ENCODE results near the gene IQCM. TPM values are rescaled to one million over a fixed set of nuclear protein-coding genes. Genes with fewer than 3 reads are reported as not detected.
"Not testable (repeated sequence)": the region's sequence is repeated elsewhere in the genome, so short reads cannot be mapped to it uniquely, and the experiment has no call there.

IQCM gene
- total RNA-seq, 1 experiment from 2014 or later: 0.11 TPM

DNA sequence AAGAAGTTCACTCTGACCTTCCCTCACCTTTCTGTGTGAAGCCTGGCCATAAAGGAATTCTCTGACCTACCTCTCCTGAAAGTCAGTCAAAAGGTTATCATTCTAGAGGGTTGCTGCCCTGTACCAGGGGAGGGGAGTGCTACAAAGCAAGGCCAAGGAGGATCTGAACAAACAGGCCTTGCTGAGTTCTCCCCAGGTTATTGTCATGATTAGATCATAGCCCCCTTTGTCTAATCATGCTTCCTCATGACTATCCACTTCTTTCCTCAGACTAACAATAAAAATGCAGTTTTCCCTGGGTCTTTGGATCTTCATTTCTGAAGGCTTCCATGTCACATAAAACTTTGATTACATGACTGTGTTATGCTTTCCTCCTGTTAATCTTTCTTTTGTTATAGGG lies 472.0 kb downstream of the IQCM start:
- H3K27ac Mint-ChIP-seq: no peak overlapping the region
- ChIA-PET POLR2A (no interaction called here), CTCF (no interaction called here)
- H3K9me3 Mint-ChIP-seq: peaks cover 17% of the 10 kb centered on the region
- no peak overlapping the region for H3K4me3 Mint-ChIP-seq
- ATAC-seq: no peak
- TF ChIP-seq, protein P1, sequence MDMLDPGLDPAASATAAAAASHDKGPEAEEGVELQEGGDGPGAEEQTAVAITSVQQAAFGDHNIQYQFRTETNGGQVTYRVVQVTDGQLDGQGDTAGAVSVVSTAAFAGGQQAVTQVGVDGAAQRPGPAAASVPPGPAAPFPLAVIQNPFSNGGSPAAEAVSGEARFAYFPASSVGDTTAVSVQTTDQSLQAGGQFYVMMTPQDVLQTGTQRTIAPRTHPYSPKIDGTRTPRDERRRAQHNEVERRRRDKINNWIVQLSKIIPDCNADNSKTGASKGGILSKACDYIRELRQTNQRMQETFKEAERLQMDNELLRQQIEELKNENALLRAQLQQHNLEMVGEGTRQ (CRISPR knock-in tag; IDR thresholded peaks at IDR 0.05): no peak
- TF ChIP-seq TP53 (CRISPR knock-in tag; IDR thresholded peaks at IDR 0.05) (no peak), RELA (CRISPR knock-in tag; IDR thresholded peaks at IDR 0.05; ENCODE audit: borderline replicate concordance) (no peak), ZNF138 (CRISPR knock-in tag; conservative IDR thresholded peaks at IDR 0.05) (no peak), E2F1 (CRISPR knock-in tag; IDR thresholded peaks at IDR 0.05) (no peak), ZNF232 (CRISPR knock-in tag; IDR thresholded peaks at IDR 0.05) (no peak), CREB1 (CRISPR knock-in tag; IDR thresholded peaks at IDR 0.05) (no peak), ZNF317 (CRISPR knock-in tag; IDR thresholded peaks at IDR 0.05; ENCODE audit: borderline replicate concordance, low read depth) (no peak), ATF1 (CRISPR knock-in tag; IDR thresholded peaks at IDR 0.05) (no peak), PREB (CRISPR knock-in tag; IDR thresholded peaks at IDR 0.05; ENCODE audit: borderline replicate concordance) (no peak)
- TF ChIP-seq, protein P2, sequence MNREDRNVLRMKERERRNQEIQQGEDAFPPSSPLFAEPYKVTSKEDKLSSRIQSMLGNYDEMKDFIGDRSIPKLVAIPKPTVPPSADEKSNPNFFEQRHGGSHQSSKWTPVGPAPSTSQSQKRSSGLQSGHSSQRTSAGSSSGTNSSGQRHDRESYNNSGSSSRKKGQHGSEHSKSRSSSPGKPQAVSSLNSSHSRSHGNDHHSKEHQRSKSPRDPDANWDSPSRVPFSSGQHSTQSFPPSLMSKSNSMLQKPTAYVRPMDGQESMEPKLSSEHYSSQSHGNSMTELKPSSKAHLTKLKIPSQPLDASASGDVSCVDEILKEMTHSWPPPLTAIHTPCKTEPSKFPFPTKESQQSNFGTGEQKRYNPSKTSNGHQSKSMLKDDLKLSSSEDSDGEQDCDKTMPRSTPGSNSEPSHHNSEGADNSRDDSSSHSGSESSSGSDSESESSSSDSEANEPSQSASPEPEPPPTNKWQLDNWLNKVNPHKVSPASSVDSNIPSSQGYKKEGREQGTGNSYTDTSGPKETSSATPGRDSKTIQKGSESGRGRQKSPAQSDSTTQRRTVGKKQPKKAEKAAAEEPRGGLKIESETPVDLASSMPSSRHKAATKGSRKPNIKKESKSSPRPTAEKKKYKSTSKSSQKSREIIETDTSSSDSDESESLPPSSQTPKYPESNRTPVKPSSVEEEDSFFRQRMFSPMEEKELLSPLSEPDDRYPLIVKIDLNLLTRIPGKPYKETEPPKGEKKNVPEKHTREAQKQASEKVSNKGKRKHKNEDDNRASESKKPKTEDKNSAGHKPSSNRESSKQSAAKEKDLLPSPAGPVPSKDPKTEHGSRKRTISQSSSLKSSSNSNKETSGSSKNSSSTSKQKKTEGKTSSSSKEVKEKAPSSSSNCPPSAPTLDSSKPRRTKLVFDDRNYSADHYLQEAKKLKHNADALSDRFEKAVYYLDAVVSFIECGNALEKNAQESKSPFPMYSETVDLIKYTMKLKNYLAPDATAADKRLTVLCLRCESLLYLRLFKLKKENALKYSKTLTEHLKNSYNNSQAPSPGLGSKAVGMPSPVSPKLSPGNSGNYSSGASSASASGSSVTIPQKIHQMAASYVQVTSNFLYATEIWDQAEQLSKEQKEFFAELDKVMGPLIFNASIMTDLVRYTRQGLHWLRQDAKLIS (CRISPR knock-in tag; IDR thresholded peaks at IDR 0.05; ENCODE audit: borderline replicate concordance): no peak
- no peaks in the 10 kb centered on the region for H3K4me1 Mint-ChIP-seq
- no peak for DNase-seq (ENCODE audit: low spot score)
- no peaks in the 10 kb centered on the region for H3K36me3 Mint-ChIP-seq
- H3K27me3 Mint-ChIP-seq (ENCODE audit: low read depth): no peaks in the 10 kb centered on the region; the same call in 1 of the 2 replicates

DNA sequence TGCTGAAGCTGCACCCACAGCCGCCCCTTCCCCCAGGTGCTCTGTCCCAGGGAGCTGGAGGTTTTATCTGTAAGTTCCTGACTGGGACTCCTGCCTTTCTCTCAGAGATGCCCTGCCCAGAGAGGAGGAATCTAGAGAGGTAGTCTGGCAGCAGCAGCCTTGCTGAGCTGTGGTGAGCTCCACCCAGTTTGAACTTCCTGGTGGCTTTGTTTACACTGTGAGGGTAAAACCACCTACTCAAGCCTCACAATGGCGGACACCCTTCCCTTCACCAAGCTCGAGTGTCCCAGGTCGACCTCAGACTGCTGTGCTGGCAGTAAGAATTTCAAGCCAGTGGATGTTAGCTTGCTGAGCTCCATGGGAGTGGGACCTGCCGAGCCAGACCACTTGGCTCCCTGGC lies 474.5 kb downstream of the IQCM start:
- peaks cover 38% of the 10 kb centered on the region for H3K9me3 Mint-ChIP-seq
- H3K4me3 Mint-ChIP-seq; H3K4me1 Mint-ChIP-seq; H3K27ac Mint-ChIP-seq; CTCF ChIA-PET; DNase-seq (ENCODE audit: low spot score); H3K36me3 Mint-ChIP-seq; POLR2A ChIA-PET; H3K27me3 Mint-ChIP-seq (ENCODE audit: low read depth); ATAC-seq: not testable (repeated sequence)

- H3K9me3 Mint-ChIP-seq: peaks cover 42% of the 10 kb centered on the region
- no peaks in the 10 kb centered on the region for H3K27me3 Mint-ChIP-seq (ENCODE audit: low read depth)
- H3K27ac Mint-ChIP-seq: no peak overlapping the region
- DNase-seq (ENCODE audit: low spot score) (no peak), ATAC-seq (no peak)
- H3K36me3 Mint-ChIP-seq: peaks cover 20% of the 10 kb centered on the region
- no peak overlapping the region for H3K4me3 Mint-ChIP-seq
- no peaks in the 10 kb centered on the region for H3K4me1 Mint-ChIP-seq
- POLR2A ChIA-PET: no interaction called here
- TF ChIP-seq NFE2L1 (CRISPR knock-in tag; IDR thresholded peaks at IDR 0.05) (no peak), CREM (CRISPR knock-in tag; IDR thresholded peaks at IDR 0.05) (no peak), GRHL2 (CRISPR knock-in tag; IDR thresholded peaks at IDR 0.05; ENCODE audit: insufficient replicate concordance, severe bottlenecking) (no peak), ZBTB21 (CRISPR knock-in tag; IDR thresholded peaks at IDR 0.05; ENCODE audit: borderline replicate concordance) (no peak), SMAD3 (CRISPR knock-in tag; IDR thresholded peaks at IDR 0.05; ENCODE audit: borderline replicate concordance) (no peak), ETV6 (CRISPR knock-in tag; IDR thresholded peaks at IDR 0.05) (no peak)
- TF ChIP-seq, protein P3, sequence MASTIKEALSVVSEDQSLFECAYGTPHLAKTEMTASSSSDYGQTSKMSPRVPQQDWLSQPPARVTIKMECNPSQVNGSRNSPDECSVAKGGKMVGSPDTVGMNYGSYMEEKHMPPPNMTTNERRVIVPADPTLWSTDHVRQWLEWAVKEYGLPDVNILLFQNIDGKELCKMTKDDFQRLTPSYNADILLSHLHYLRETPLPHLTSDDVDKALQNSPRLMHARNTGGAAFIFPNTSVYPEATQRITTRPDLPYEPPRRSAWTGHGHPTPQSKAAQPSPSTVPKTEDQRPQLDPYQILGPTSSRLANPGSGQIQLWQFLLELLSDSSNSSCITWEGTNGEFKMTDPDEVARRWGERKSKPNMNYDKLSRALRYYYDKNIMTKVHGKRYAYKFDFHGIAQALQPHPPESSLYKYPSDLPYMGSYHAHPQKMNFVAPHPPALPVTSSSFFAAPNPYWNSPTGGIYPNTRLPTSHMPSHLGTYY (CRISPR knock-in tag; IDR thresholded peaks at IDR 0.05): no peak
- CTCF ChIA-PET: no interaction called here
Observed at GRCh38 chr4:149328161-149328560, 487.5 kb downstream of the IQCM start.
